ENCODE measurements around the gene AQP1.

The AQP1 gene

DNA sequence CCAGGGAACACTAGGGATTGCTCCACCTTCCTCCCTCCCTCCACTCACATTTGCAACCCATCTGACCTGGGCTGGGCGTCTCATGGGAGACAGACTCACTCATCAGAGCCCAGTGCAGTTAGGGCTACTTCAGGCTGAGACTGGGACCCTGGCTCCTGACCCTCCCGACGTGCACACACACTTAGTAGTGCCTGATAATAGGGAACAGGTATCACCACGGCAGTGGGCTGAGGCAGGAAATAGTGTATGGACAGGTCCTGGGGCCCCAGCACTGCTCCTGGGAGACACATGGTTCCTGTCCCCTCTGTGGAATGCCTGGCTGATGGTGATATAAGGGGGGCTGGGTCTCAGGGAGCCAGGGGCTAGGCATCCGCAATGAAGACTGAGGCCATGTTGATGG is 14.3 kb downstream of the AQP1 start:
- TF ChIP-seq, protein P1, sequence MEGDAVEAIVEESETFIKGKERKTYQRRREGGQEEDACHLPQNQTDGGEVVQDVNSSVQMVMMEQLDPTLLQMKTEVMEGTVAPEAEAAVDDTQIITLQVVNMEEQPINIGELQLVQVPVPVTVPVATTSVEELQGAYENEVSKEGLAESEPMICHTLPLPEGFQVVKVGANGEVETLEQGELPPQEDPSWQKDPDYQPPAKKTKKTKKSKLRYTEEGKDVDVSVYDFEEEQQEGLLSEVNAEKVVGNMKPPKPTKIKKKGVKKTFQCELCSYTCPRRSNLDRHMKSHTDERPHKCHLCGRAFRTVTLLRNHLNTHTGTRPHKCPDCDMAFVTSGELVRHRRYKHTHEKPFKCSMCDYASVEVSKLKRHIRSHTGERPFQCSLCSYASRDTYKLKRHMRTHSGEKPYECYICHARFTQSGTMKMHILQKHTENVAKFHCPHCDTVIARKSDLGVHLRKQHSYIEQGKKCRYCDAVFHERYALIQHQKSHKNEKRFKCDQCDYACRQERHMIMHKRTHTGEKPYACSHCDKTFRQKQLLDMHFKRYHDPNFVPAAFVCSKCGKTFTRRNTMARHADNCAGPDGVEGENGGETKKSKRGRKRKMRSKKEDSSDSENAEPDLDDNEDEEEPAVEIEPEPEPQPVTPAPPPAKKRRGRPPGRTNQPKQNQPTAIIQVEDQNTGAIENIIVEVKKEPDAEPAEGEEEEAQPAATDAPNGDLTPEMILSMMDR (IDR thresholded peaks at IDR 0.05; ENCODE audit: low read depth, low read length), result no peak
- no peak for DNase-seq (ENCODE audit: extremely low read depth, low read depth)

DNA sequence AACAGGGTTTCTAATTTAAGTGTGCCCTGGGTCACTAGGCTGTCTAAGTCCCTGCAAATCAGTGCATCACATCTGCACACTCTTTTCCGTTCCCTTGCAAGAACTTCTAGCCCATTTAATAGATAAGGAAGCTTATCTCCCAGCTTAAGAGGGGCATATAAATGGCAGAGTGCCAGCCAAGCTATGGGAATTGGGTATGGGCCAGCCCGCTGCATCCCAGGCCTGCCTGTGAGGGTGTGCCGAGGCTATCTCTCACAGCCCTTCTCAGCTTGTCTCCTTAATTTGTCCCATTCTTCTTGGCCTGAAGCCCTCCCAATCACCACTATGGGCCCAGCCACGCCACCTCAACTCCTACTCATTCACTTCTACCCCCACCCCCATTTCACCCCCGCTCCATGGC is 14.7 kb downstream of the AQP1 start:
- DNase-seq (ENCODE audit: extremely low read depth, low read depth), result no peak
- TF ChIP-seq, protein P1 (IDR thresholded peaks at IDR 0.05; ENCODE audit: low read depth, low read length), result no peak

DNA sequence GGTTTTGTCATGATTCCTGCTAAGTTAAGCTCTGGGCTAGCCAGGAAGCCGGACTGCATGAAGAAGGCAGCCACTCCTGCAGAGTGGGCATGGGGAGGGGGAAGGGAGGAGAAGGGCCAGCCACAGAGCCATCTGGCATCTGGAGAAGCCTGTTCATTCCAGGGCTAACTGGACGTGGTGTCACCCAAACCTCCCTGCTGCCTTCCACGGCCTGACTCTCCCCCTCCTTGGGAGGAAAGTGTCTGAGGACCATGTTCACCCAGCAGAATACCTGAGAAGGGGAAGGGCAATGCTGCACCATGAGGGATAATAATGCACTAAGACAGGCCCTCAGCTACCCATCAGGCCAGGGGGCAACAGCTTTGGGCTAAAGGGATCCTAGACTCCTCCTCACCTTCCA is 15.4 kb downstream of the AQP1 start:
- DNase-seq (ENCODE audit: extremely low read depth, low read depth), result no peak
- TF ChIP-seq, protein P1 (IDR thresholded peaks at IDR 0.05; ENCODE audit: low read depth, low read length), result no peak

DNA sequence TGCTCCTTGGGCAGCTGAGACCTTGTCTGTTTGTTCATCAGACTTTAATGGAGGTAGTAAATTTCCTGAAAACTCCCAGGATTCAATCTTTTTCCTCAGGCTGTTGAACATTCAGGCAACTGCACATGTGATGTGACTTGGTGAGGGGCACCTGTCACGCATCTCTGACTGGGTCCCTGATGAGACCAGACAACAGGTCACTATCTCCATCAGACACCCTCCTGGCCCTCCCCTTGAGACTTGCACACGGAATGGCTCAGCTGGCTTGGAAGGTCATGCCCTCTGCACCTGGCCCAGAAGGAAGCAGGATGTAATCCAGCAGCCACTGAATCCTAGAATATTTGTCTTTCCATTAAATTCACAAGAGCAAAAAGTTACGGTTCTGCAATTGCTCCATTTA is 15.9 kb downstream of the AQP1 start:
- TF ChIP-seq, protein P1 (IDR thresholded peaks at IDR 0.05; ENCODE audit: low read depth, low read length), result no peak
- no peak for DNase-seq (ENCODE audit: extremely low read depth, low read depth)

DNA sequence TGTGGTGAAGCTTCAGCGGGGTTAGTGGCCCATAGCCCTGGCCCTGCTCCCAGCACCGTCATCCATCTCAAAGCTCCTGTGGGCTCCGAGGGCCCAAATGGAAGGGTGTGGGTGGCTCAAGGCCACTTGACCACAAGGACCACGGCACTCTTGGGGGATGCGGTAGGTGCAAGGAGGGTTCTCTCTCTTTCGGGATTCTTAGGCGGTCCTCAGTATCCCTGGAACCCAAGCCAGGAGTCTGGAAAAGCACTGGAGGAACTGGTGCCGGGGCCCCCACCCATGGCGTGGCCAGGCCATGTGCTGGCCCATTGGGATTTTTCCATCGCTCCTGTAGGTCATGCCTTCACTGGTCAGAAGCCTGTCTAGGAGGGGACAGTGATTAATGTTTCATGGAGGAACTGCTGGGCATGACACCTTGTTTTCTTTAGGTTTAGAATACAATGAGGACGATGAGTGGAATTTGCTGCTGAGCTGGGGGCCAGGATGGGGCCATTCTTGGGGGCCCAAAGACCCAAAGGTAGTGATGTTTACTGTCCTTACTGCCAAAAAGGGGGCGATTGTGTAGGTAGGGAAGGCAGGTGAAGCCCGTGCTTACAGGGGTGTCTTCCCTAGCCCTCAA is 16.7 kb downstream of the AQP1 start:
- TF ChIP-seq, protein P1 (IDR thresholded peaks at IDR 0.05; ENCODE audit: low read depth, low read length), result no peak
- DNase-seq (ENCODE audit: extremely low read depth, low read depth), result no peak

DNA sequence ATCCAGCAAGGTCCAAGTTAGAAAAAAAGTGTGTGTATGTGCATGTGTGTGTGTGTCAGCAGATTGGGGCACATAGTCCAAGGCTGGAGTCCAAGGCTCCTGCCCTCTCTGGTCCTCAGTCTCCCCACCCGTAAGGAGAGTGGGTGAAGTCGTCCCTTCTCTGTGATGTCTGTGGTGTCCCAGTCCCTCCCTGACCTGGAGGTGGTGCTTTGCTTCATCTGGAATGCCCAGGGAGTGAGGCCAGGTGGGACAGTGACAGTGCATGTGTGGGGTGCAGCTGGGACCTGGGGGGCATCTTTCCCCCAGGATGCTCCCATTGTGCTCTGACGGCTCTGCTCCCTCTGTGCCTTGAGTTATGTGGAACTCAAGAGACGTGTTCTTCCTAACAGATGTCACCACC is 18.0 kb downstream of the AQP1 start:
- TF ChIP-seq, protein P1 (IDR thresholded peaks at IDR 0.05; ENCODE audit: low read depth, low read length), result no peak
- DNase-seq (ENCODE audit: extremely low read depth, low read depth), result no peak

DNA sequence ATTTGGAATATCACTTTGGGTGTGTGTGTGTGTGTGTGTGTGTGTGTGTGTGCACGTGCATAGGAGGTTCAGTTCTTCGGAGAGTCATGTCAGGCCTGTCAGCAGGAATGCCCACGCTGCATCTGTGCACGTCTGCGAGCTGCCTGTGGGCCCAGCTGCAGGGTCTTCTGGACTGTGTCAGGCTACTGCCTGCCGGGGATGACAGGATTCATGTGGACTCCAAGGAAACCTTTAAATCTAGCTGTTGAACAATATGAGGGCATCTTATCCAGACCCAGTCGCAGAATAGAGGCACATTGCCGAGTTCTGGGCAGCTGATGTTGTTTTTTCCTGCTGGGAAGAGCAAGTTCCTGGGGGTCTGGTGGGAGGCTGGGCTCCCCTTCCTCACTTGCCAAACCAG is 19.0 kb downstream of the AQP1 start:
- DNase-seq (ENCODE audit: extremely low read depth, low read depth), result no peak

More for the DNA sequence above, 19.0 kb downstream of the AQP1 start:
- TF ChIP-seq, protein P1 (IDR thresholded peaks at IDR 0.05; ENCODE audit: low read depth, low read length), result no peak

Measured in AG09319 (cell line).